ENCODE data around the gene TTYH1.

TTYH1 gene

GRCh38 chr19:54418030-54418929 lies 3.0 kb downstream of the TTYH1 start:
- Histone ChIP-seq H3K79me2 (ENCODE audit: low read length) (no peaks in the 10 kb centered on the region), H3K27ac (ENCODE audit: low read length) (no peak overlapping the region), H3K27me3 (ENCODE audit: low read depth, low read length) (no peaks in the 10 kb centered on the region), H3K36me3 (replicated peaks; ENCODE audit: low read depth, low read length) (no peaks in the 10 kb centered on the region), H3K4me1 (ENCODE audit: low read length) (no peaks in the 10 kb centered on the region), H3K4me2 (ENCODE audit: low read length) (no peak overlapping the region), H4K20me1 (ENCODE audit: insufficient read depth, low read length) (no peaks in the 10 kb centered on the region), H2AFZ (ENCODE audit: low read depth, low read length) (no peak overlapping the region), H3K9ac (ENCODE audit: low read length) (no peak overlapping the region), H3K4me3 (ENCODE audit: low read length) (no peak overlapping the region), H3K9me3 (ENCODE audit: insufficient read depth, low read length) (no peaks in the 10 kb centered on the region)
- TF ChIP-seq EZH2phosphoT487 (IDR thresholded peaks at IDR 0.05; ENCODE audit: low read depth) (no peak), CTCF (IDR thresholded peaks at IDR 0.05; ENCODE audit: low read depth, low read length) (no peak)

GRCh38 chr19:54418930-54419800 lies 3.9 kb downstream of the TTYH1 start:
- Histone ChIP-seq H3K36me3 (replicated peaks; ENCODE audit: low read depth, low read length) (no peaks in the 10 kb centered on the region), H3K4me1 (ENCODE audit: low read length) (no peaks in the 10 kb centered on the region), H3K9me3 (ENCODE audit: insufficient read depth, low read length) (no peaks in the 10 kb centered on the region), H3K9ac (ENCODE audit: low read length) (no peak overlapping the region), H2AFZ (ENCODE audit: low read depth, low read length) (no peak overlapping the region), H3K4me2 (ENCODE audit: low read length) (no peak overlapping the region), H3K27me3 (ENCODE audit: low read depth, low read length) (no peaks in the 10 kb centered on the region), H3K79me2 (ENCODE audit: low read length) (no peaks in the 10 kb centered on the region), H4K20me1 (ENCODE audit: insufficient read depth, low read length) (no peaks in the 10 kb centered on the region), H3K27ac (ENCODE audit: low read length) (no peak overlapping the region), H3K4me3 (ENCODE audit: low read length) (no peak overlapping the region)
- TF ChIP-seq EZH2phosphoT487 (IDR thresholded peaks at IDR 0.05; ENCODE audit: low read depth) (no peak), CTCF (IDR thresholded peaks at IDR 0.05; ENCODE audit: low read depth, low read length) (no peak)

GRCh38 chr19:54420068-54420382 lies 4.8 kb downstream of the TTYH1 start:
- TF ChIP-seq CTCF (IDR thresholded peaks at IDR 0.05; ENCODE audit: low read depth, low read length): no peak
- TF ChIP-seq EZH2phosphoT487 (IDR thresholded peaks at IDR 0.05; ENCODE audit: low read depth): no peak
- H3K4me1 ChIP-seq (ENCODE audit: low read length): no peaks in the 10 kb centered on the region
- H3K36me3 ChIP-seq (replicated peaks; ENCODE audit: low read depth, low read length): no peaks in the 10 kb centered on the region
- H4K20me1 ChIP-seq (ENCODE audit: insufficient read depth, low read length): no peaks in the 10 kb centered on the region
- H3K27me3 ChIP-seq (ENCODE audit: low read depth, low read length): no peaks in the 10 kb centered on the region
- H3K9ac ChIP-seq (ENCODE audit: low read length): no peak overlapping the region
- H3K4me2 ChIP-seq (ENCODE audit: low read length): no peak overlapping the region
- no peaks in the 10 kb centered on the region for H3K79me2 ChIP-seq (ENCODE audit: low read length)
- H3K4me3 ChIP-seq (ENCODE audit: low read length): no peak overlapping the region
- H3K27ac ChIP-seq (ENCODE audit: low read length): no peak overlapping the region
- no peaks in the 10 kb centered on the region for H3K9me3 ChIP-seq (ENCODE audit: insufficient read depth, low read length)
- no peak overlapping the region for H2AFZ ChIP-seq (ENCODE audit: low read depth, low read length)
